SK-MEL-5 (cell line): ENCODE measurements around the gene SYNPR. TPM values are rescaled to one million over a fixed set of nuclear protein-coding genes. Genes with fewer than 3 reads are reported as not detected.

Experiments
- DNase-seq: peaks from one replicate; pipeline ENCODE4 v3.0.0-alpha.2; 2016; ENCODE audit warnings: low read depth, low spot score
- in situ Hi-C: cut with HindIII; loops from 2 replicates; pipeline ENCODE4 v1.10.0; 2016; ENCODE audit warnings: low sequenced_read_pairs, high pct_unique_total_duplicates, low pct_unique_long_range_greater_than_20kb
- total RNA-seq: library from RNA; depleted of rRNA; stranded (reverse); fragments of >200 nt; shearing (Covaris generic); gene quantifications from 2 replicates; pipeline ENCODE4 v1.2.3, GENCODE V29; 2014

The SYNPR gene
- total RNA-seq, 1 experiment from 2014 or later: not detected

DNA sequence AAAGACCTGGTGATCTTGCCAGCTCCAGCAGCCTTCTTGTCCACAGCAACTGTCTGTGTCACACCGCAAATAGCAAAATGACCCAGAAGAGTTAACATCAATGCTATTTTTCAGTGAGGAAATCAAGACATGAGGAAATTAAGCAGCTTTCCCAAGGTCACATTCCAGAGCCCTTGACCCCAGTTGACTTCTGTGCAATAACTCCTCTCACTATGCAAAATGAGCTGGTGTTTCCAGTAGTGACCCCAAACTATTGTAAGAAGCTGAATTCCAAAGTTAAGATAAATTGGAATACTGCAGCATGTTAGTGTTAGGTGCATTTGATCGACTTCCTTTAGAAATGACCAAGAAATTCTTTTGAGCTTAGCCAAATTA is 201.5 kb downstream of the SYNPR start:
- in situ Hi-C loops: no loop called here
- DNase-seq: no peak

DNA sequence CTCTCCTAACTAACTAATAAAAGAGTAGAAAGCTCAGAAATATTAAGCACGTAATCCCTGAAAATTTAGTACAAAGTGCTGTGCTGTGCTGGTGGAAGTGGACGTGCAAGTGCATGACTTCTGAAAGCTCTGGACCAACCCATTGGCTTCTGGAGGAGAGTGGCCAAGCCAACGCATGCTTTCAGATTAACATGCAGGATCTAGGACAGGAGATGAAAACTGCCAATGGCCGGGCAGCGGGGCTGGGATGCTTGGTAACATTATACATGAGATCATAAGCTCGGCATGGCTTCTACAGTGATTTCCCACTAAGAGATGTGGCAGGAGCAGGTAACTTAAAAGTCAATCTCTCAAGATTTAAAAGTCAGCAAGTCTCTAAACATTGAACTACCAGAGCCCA is 203.5 kb downstream of the SYNPR start:
- DNase-seq: no peak
- in situ Hi-C loops: no loop called here

DNA sequence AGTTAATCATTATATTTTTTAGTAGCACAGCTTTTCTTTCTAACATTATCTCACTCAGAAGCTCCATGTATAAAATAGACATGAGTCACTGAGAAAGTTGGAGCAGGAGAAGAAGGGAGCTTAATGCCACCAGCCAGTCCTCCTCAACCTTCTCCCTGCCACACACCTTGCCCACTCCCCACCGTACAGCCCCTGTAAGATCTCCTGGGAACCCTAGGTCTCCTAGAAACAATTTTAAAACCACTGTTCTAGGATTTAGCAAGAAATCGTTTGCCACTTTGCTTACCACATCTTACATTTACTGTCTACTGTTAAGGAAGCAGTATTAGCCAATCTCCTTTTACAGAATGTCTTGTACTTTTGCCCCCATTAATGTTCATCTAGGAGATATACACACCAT is 204.2 kb downstream of the SYNPR start:
- in situ Hi-C loops: no loop called here
- DNase-seq: no peak

DNA sequence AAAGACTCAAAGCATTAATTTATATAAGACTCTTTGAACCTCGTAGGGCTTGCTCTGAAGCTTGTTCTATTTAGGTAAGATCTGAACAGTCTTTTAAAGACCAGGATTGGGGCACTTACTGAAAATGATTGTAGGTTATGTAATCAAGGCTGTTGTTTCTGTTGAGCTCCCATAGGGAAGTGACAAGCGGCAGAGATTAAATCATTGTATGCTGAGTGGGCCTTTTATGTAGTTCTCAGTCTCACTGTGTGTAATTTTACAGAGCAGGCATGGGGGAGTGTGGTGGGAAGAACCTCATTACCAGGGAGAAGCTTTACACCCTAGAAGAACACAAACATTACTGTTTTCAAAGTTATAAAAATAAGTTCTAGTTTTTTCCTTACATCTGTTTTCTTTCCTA is 214.4 kb downstream of the SYNPR start:
- DNase-seq: no peak
- in situ Hi-C loops: no loop called here

DNA sequence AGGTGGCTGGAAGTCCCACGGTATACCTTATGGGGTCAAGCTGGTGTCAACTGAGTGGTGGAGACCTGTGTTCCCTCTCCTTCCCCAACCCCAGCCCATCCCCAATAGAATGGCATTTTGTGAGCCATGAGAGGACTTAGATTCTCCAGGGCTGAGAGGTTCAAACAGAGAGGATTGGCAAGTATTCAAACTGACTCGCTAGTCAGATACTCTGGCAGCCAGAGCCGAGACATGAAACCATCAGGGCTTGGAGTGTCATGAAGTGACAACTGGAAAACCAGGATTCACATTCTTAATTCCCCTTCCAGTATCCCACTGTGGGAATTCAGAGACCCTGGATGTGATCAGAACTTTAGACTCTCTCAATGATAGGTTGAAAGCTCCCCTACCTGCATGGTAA is 215.0 kb downstream of the SYNPR start:
- in situ Hi-C loops: no loop called here
- no peak for DNase-seq

DNA sequence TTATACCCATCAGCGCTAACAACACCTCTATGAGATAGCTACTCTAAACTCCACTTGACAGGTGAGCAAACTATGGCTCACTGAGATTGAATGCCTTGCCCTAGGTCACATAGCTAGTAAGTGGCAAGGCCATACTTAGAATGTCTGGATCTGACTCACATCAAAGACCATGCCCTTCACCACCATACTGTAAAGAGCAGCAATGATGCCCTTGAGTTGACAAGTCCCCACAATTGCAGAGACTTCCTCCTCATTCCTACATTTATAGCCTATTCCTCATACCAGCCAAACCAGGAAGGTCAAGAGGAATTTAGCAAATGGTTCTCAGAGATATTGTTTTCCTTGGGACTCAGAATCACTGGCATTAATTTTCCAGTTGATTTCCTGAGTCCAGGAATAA is 216.5 kb downstream of the SYNPR start:
- in situ Hi-C loops: no loop called here
- DNase-seq: no peak

DNA sequence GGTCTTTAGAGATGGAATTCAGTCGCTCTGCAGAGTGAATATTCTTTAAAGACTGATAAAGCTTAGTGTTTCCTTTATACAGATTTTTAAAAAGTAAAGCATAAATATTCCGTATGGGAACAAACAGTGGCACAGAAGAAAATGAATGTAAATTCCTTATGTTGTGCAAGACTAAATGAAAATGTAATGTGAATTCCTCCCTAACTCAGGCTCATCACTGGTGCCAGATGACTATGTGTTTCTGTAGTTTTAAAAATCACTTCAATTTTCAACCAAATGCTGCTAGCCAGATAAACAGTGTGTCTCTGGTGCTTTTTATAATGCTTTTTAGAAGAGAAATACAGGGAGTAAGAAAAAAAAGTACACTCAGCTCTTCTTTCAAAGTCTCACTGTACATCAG is 219.5 kb downstream of the SYNPR start:
- in situ Hi-C loops: no loop called here
- DNase-seq: no peak

DNA sequence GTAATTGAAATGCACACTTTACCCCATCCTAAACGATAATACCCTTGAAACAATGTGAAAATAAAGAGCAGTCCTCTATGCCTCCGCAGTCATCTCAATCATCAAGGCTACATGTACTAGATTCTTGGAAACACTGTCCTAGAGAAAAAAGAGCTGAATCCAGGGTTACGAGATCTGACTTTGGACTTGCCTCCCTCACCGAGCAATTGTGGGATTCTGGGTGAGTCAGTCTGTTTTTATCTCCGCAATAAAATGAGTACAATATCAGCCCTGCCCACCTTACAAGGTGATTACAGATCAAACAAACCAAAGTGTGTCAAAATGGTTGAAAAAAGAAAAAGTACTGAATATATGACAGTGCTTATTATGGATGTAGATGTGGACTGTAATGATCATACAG is 222.1 kb downstream of the SYNPR start:
- DNase-seq: no peak
- in situ Hi-C loops: no loop called here

DNA sequence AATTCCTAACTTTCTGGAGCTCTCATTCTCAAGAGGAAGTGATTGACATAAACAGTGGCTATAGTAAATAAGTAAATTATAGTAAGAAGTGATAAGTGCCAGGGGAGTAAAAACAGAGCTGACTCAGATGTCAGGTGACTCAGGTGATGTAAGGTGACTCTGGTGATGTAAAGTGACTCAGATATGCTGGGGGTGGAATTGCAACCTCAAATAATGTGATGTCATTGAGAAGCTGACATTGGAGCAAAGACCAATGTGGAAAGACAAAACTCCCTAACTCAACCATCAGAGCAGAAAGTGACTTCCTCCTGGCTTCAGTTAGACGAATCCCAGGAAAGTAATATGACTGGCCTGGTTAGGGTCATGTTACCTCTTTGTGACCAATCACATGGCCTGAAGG is 230.2 kb downstream of the SYNPR start:
- in situ Hi-C loops: no loop called here
- no peak for DNase-seq

DNA sequence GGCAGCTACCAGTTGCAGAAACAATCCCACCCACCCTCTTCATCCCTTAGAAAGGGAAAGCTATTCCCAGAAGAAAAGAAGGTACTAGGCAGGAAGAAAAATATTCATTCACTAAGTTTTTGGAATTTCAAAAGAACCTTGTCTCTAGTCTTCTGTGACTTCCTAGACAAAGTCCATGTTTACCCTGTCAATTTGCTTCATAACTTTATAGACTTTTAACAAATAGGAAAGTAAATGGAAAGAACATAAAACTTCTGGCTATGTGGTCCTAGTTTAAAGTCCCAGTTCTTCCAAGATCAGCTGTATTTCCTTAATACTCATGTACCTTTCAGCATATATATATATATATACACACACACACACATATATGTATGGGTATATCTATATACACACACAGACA is 230.7 kb downstream of the SYNPR start:
- DNase-seq: no peak
- in situ Hi-C loops: no loop called here

DNA sequence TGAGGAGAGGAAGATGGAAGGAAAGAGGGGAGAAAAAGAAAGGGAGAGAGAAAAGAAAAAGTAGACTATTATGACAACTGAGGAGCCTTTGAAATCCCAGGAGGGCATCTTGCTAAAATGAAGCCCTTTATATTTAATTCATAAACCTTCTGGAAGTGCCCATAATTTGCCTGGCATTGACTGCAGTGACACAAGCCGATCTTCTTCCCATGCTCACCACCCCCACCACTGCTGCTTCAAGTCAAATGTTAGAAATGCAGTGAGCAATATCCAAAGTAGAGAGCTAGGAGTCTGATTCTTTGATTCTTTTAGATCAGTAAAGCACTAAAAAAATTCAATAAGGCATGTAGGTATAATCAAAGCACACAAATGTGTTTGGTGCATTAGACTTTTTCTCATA is 235.7 kb downstream of the SYNPR start:
- DNase-seq: no peak

DNA sequence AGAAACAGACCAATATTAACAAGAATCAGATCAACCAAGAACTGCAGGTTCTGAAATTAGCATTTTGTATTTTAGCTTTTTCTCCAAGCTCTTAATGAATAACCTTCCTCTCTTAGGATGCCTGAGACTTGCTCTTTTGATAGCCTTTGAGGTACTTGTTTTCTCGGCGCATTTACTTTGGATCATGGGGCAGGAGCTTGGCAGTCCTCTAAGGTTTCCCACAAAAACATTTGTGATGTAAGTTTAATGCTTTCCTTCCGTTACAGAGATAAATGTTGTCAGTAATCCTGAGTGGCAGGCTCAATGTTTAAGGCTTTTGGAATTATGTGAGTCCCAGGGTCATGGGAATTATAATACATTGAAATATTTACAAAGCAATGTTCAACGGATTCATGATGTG is 236.6 kb downstream of the SYNPR start:
- no peak for DNase-seq

More for the DNA sequence above, 235.7 kb downstream of the SYNPR start:
- in situ Hi-C loops: no loop called here

DNA sequence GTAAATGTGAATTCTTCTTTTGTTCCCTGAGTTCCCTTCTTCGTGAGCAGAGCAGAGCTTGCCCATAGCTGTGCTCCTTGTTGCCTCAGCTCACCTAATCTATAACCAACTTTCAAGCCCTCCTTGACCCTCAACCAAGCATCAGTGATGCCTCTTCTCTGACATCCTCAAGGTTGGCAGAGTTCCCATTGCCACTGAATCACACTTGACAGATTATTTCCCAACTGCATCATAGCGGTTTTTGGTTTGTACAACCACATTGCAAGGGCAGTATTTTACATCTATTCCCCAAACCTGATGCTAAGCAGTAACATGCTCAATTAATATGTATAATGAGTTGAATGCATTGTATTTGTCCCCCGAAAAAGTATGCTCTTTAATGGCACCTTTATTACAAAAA is 241.3 kb downstream of the SYNPR start:
- DNase-seq: no peak
- in situ Hi-C loops: no loop called here

More for the DNA sequence above, 236.6 kb downstream of the SYNPR start:
- in situ Hi-C loops: no loop called here

DNA sequence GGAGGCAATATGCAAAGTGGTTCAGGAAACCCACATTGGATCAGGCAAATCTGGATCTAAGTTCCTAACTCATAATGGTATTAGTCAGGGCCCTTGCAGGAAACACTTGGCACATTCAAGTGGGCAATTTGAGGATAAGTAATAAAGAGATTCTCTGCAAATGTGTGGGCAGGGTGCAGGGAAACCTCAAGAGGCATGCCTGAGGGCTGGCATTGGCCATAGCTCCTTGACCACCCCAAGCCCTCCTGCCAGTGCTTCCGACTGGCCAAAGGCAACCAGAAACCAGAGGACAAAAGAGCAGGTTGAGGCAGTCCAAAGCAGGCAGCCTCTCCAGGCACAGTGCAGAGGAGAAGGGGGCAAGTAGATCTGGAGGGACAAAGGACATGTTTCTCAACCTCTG is 243.5 kb downstream of the SYNPR start:
- no peak for DNase-seq
- in situ Hi-C loops: no loop called here

DNA sequence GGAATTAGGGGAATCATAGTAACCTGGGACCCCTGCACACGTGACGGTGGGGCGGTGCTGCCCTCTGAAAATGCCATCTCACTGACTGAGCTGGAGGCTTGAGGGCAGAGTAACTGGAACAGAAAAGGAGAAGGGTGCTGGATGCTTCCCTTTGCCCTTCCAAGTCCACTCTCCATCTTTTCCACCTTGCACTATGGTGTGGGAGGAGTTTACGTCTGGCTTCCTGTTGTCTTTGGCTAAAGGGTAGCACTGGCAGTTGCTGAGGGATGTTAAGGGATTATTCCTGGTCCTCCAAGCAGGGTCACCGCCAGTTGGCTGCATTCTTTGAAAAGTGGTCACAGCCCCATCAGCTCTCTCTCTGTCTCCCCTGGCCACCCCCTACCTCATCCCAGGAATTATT is 245.0 kb downstream of the SYNPR start:
- DNase-seq: peak; percentile 13
- in situ Hi-C loops: no loop called here

DNA sequence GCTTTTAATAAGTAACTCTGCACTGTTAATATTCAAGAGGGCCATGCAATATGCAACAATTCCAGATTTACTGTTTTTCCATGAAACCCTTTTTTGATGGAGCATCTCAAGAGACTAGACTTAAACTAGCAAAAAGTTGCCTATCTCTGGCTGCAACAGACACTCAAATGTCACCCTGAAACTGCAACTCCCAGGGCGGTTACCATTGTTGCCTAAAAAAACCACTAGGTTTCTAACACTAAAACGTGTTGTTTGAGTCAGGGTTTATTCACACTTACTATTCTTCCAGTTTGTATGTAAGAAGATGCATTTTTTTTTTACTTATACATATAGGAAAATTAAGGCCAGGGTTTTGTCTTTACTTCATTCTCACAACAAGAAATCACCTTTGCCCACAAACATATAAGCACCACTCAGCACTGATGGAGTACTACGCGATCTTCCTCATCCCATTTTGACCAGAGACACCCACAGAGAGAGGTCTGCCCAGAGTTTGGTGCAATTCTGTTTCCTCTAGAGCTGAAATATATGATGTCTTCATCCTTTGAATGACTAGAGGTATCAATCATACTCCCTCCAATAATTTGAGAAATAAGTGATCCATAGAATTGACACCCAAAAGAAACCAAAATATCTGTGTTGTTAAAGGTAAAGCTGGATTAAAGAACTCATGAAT is 250.4 kb downstream of the SYNPR start:
- no peak for DNase-seq
- in situ Hi-C loops: no loop called here

DNA sequence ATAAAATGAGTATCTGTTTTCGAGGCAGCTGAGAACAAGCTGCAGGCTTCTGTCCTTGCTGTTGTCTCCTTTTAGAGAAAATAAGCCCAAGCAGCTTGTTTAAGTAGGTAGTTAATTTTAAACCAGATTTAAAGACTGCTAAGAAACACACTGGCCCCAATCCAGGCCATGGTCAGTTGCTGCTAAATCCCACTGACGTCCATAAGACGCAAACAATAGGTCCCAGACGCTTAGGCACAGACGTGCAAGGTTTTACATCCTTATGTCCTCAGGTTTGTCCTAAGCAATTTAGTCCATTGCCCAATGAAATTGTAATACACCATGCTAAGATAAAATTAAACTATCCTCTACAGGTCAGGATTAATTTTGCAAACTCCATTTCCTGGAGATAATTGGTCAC is 254.4 kb downstream of the SYNPR start:
- DNase-seq: no peak
- in situ Hi-C loops: no loop called here

DNA sequence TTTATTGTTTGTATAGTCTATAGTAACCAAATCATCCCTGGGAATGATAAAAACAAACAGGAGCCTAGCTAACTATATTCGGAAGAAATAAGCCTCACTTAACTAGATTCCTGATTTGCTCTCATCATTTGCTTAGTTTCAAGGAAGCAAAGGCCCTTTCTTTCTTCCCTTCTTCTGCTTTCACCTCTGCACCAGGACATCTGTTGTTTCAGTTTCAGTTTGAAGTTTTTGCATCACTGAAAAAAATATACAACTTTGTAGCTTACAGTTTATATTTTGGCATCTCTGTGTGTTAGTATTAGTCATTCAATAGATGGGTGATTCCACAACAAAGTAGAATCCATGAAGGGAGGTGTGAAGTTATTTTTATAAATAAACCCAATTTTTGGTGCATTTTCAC is 260.8 kb downstream of the SYNPR start:
- DNase-seq: no peak
- in situ Hi-C loops: no loop called here

DNA sequence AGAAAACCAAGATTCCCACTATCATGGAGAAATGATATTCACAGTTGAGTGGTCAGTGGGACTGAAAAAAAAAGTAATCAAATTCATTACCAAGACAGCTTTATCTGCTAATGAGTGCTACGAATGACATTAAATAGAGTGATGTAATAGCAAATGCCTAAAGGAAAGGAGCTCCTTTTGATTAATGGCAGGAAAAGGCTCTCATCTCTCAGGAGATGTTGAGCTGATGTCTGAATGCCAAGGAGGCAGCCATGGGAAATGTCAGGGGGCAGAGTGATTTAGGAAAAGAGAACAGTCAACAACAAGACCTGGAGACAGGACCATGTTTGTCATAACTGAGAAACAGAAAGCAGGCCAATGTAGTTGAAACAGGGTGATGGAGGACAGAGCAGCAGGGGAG is 277.7 kb downstream of the SYNPR start:
- in situ Hi-C loops: no loop called here
- DNase-seq: no peak

DNA sequence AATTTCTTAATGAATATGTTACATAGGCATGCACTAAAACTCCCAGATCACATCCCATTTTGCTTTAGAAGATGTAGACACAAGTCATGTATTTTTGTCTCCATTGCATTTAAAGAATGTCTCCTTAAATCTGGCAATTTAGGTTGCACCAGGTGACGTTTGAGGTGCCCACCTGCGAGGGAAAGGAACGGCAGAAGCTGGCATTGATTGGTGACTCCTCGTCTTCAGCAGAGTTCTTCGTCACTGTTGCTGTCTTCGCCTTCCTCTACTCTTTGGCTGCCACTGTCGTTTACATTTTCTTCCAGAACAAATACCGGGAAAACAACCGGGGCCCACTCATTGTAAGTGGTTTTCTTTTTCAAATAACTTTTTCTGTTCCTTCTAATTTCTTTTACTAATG is 278.3 kb downstream of the SYNPR start:
- in situ Hi-C loops: no loop called here
- DNase-seq: no peak
